Large intestine (tissue), 3 donors: ENCODE results near the gene HACL1. TPM values are rescaled to one million over a fixed set of nuclear protein-coding genes. Genes with fewer than 3 reads are reported as not detected.
A peak's percentile ranks its signal among the peaks of the same experiment; 100 is the strongest.

Experiments used
- DNase-seq, 2 donors: peaks; one replicate each; pipeline versions ENCODE4 v3.0.0 to v3.0.0-alpha.2; 2013
- H3K27ac ChIP-seq: one replicate; pipeline ENCODE4 v1.5.1; 2013; ENCODE audit warnings: low read length
- H3K27me3 ChIP-seq: 2 replicates; pipeline ENCODE4 v1.6.1; 2013; ENCODE audit warnings: low read length; ENCODE audit not compliant: control insufficient read depth, insufficient read depth
- H3K36me3 ChIP-seq: 2 replicates; pipeline ENCODE4 v1.6.1; 2013; ENCODE audit warnings: low read length; ENCODE audit not compliant: control insufficient read depth, insufficient read depth
- H3K4me1 ChIP-seq: one replicate; pipeline ENCODE4 v1.6.1; 2013; ENCODE audit warnings: low read length; ENCODE audit not compliant: control insufficient read depth, insufficient read depth
- H3K4me3 ChIP-seq: one replicate; pipeline ENCODE4 v1.5.1; 2013; ENCODE audit warnings: low read length
- H3K9me3 ChIP-seq: one replicate; pipeline ENCODE4 v1.6.1; 2013; ENCODE audit warnings: mild to moderate bottlenecking, low read depth, low read length, moderate library complexity; ENCODE audit not compliant: control insufficient read depth
- WGBS: methylation state at CpG from one replicate; pipeline ENCODE4 v1.1.5; 2013; ENCODE audit warnings: low lambda C conversion rate; ENCODE audit not compliant: insufficient coverage; 5-methylcytosine and 5-hydroxymethylcytosine counted together
- polyA plus RNA-seq: library from polyadenylated mRNA; unstranded; fragments of 120-200 nt; gene quantifications from one replicate; pipeline ENCODE4 v1.2.1, GENCODE V29; 2013

The HACL1 gene
- polyA plus RNA-seq, 1 donor: 23.3 TPM

- H3K27me3 ChIP-seq: no peaks in the 10 kb centered on the region
- no peaks in the 10 kb centered on the region for H3K9me3 ChIP-seq
- no peaks in the 10 kb centered on the region for H3K4me1 ChIP-seq
- H3K36me3 ChIP-seq: no peaks in the 10 kb centered on the region
- DNase-seq: no peak
- H3K4me3 ChIP-seq: no peak overlapping the region
- no peak overlapping the region for H3K27ac ChIP-seq
- WGBS: no CpG with 5 or more reads among the region's 4 CpGs
These were observed 82.3 kb downstream of the HACL1 start for GRCh38 chr3:15519096-15519495.

- Histone ChIP-seq H3K4me1 (no peaks in the 10 kb centered on the region), H3K9me3 (no peaks in the 10 kb centered on the region), H3K27ac (no peak overlapping the region), H3K36me3 (no peaks in the 10 kb centered on the region), H3K4me3 (no peak overlapping the region), H3K27me3 (no peaks in the 10 kb centered on the region)
- no peak for DNase-seq
- 85% methylated on average over 2 of the region's 4 CpGs for WGBS
These were observed 86.6 kb downstream of the HACL1 start for GRCh38 chr3:15514663-15515340.

- no peak overlapping the region for H3K27ac ChIP-seq
- no peak for DNase-seq
- no peaks in the 10 kb centered on the region for H3K27me3 ChIP-seq
- WGBS: 100% methylated on average over 1 of the region's 5 CpGs
- no peaks in the 10 kb centered on the region for H3K4me1 ChIP-seq
- H3K36me3 ChIP-seq: no peaks in the 10 kb centered on the region
- H3K9me3 ChIP-seq: no peaks in the 10 kb centered on the region
- no peak overlapping the region for H3K4me3 ChIP-seq
These were observed 87.3 kb downstream of the HACL1 start for GRCh38 chr3:15513810-15514662.

- H3K27ac ChIP-seq: no peak overlapping the region
- H3K4me3 ChIP-seq: no peak overlapping the region
- no peaks in the 10 kb centered on the region for H3K4me1 ChIP-seq
- 60% methylated on average over 1 of the region's 7 CpGs for WGBS
- no peak for DNase-seq
- no peaks in the 10 kb centered on the region for H3K36me3 ChIP-seq
- no peaks in the 10 kb centered on the region for H3K9me3 ChIP-seq
- H3K27me3 ChIP-seq: no peaks in the 10 kb centered on the region
These were observed 88.3 kb downstream of the HACL1 start for GRCh38 chr3:15513116-15513515.

GRCh38 chr3:15512166-15512565 is 89.2 kb downstream of the HACL1 start:
- peak; percentile 51 to 59 for DNase-seq
- H3K27me3 ChIP-seq: no peaks in the 10 kb centered on the region
- WGBS: no CpG with 5 or more reads among the region's 10 CpGs

GRCh38 chr3:15511156-15511555 is 90.2 kb downstream of the HACL1 start:
- H3K27ac ChIP-seq: no peak overlapping the region
- no peak for DNase-seq
- H3K4me3 ChIP-seq: no peak overlapping the region
- H3K27me3 ChIP-seq: no peaks in the 10 kb centered on the region
- no peaks in the 10 kb centered on the region for H3K9me3 ChIP-seq
- H3K36me3 ChIP-seq: no peaks in the 10 kb centered on the region
- H3K4me1 ChIP-seq: no peaks in the 10 kb centered on the region
- WGBS: no CpG with 5 or more reads among the region's 3 CpGs

More at GRCh38 chr3:15512166-15512565, 89.2 kb downstream of the HACL1 start:
- no peaks in the 10 kb centered on the region for H3K4me1 ChIP-seq
- no peak overlapping the region for H3K27ac ChIP-seq
- no peaks in the 10 kb centered on the region for H3K36me3 ChIP-seq
- no peaks in the 10 kb centered on the region for H3K9me3 ChIP-seq
- H3K4me3 ChIP-seq: no peak overlapping the region

Other genes starting within 250 kb of the HACL1 start
- gene METTL6, start 174.0 kb downstream of the HACL1 start, polyA plus RNA-seq: 16.7 TPM
- 21.3 TPM for gene EAF1, start 174.0 kb downstream of the HACL1 start, polyA plus RNA-seq
- 4.7 TPM for gene COLQ, start 79.9 kb downstream of the HACL1 start, polyA plus RNA-seq
- 27.8 TPM for gene BTD, start 176 bp upstream of the HACL1 start, polyA plus RNA-seq
- gene ANKRD28, start 196.4 kb upstream of the HACL1 start, polyA plus RNA-seq: 29.8 TPM